ENCODE data around the gene BCAT1.

GRCh38 chr12:24770821-24771220 lies 178.1 kb downstream of the BCAT1 start:
- no peak for TF ChIP-seq SMARCC2 (IDR thresholded peaks at IDR 0.05; ENCODE audit: low read depth)
- no peak for TF ChIP-seq SREBF2 (CRISPR knock-in tag; IDR thresholded peaks at IDR 0.05)
- no peak for TF ChIP-seq TAF1 (IDR thresholded peaks at IDR 0.05; ENCODE audit: control insufficient read depth, extremely low read depth, insufficient read depth, low read length, severe bottlenecking)
- TF ChIP-seq PREB (CRISPR knock-in tag; IDR thresholded peaks at IDR 0.05): no peak
